Inflammatory macrophage treated with lipopolysaccharide for 4 hours (primary cell): Measurements from ENCODE around the gene ATP6V1G2.
A peak's percentile ranks its signal among the peaks of the same experiment; 100 is the strongest.
"Not testable (repeated sequence)": the region's sequence is repeated elsewhere in the genome, so short reads cannot be mapped to it uniquely, and the experiment has no call there.

ENCODE experiments used
- DNase-seq: peaks from one replicate; pipeline ENCODE4 v3.0.0-alpha.2; 2020

Gene ATP6V1G2

GRCh38 chr6:31528821-31529328 lies 17.5 kb downstream of the ATP6V1G2 start, which contains the start of gene MCCD1:
TSS of gene MCCD1 (plus strand) at chr6:31528962. CDS start at chr6:31529015, 53 bp downstream.
- no peak for DNase-seq

GRCh38 chr6:31528307-31528777 lies 18.1 kb downstream of the ATP6V1G2 start:
- DNase-seq, result no peak

- no peak for DNase-seq
Measured at GRCh38 chr6:31525932-31526591, 20.3 kb downstream of the ATP6V1G2 start.

GRCh38 chr6:31525553-31525931 lies 20.9 kb downstream of the ATP6V1G2 start:
- DNase-seq, result no peak

- no peak for DNase-seq
Measured at GRCh38 chr6:31521835-31522234, 24.6 kb downstream of the ATP6V1G2 start.

GRCh38 chr6:31513456-31514165 lies 32.8 kb downstream of the ATP6V1G2 start:
- no peak for DNase-seq

GRCh38 chr6:31510007-31510406 lies 36.4 kb downstream of the ATP6V1G2 start:
- no peak for DNase-seq

- not testable (repeated sequence) for DNase-seq
Measured at GRCh38 chr6:31509036-31509435, 37.4 kb downstream of the ATP6V1G2 start.

GRCh38 chr6:31502586-31502985 lies 43.8 kb downstream of the ATP6V1G2 start:
- peak; percentile 76 for DNase-seq

GRCh38 chr6:31499648-31500047 lies 46.8 kb downstream of the ATP6V1G2 start:
- DNase-seq, result not testable (repeated sequence)

- no peak for DNase-seq
Measured at GRCh38 chr6:31498748-31499147, 47.7 kb downstream of the ATP6V1G2 start.

GRCh38 chr6:31497531-31498476 lies 48.6 kb downstream of the ATP6V1G2 start, which contains the start of gene MICB:
TSS of gene MICB (plus strand) at chr6:31498145. CDS start at chr6:31498194, 49 bp downstream.
- peak; percentile 78 for DNase-seq

GRCh38 chr6:31496826-31497225 lies 49.6 kb downstream of the ATP6V1G2 start:
- DNase-seq, result not testable (repeated sequence)

GRCh38 chr6:31495580-31495979 lies 50.8 kb downstream of the ATP6V1G2 start:
- no peak for DNase-seq
